Endodermal cell (in vitro differentiated cells): ENCODE data around the gene PAH. TPM values are rescaled to one million over a fixed set of nuclear protein-coding genes. Genes with fewer than 3 reads are reported as not detected.
A peak's percentile ranks its signal among the peaks of the same experiment; 100 is the strongest.

Source experiments
- DNase-seq: peaks from one replicate; pipeline ENCODE4 v3.0.0-alpha.2; 2017
- H3K27ac ChIP-seq: 2 replicates; pipeline ENCODE4 v1.5.1; 2013; ENCODE audit warnings: mild to moderate bottlenecking, low read depth, low read length, moderate library complexity
- H3K27me3 ChIP-seq: 2 replicates; pipeline ENCODE4 v1.6.1; 2013; ENCODE audit warnings: mild to moderate bottlenecking, low read length, moderate library complexity; ENCODE audit not compliant: insufficient read depth, control insufficient read depth, poor library complexity, severe bottlenecking
- H3K36me3 ChIP-seq: 2 replicates; pipeline ENCODE4 v1.7.0; 2013; ENCODE audit warnings: mild to moderate bottlenecking, low read length, moderate library complexity; ENCODE audit not compliant: control insufficient read depth, insufficient read depth
- H3K4me1 ChIP-seq: one replicate; pipeline ENCODE4 v1.7.0; 2013; ENCODE audit warnings: low read length; ENCODE audit not compliant: control insufficient read depth, insufficient read depth
- H3K4me3 ChIP-seq: 2 replicates; pipeline ENCODE4 v1.5.1; 2013; ENCODE audit warnings: mild to moderate bottlenecking, low read length, moderate library complexity
- H3K9ac ChIP-seq: 2 replicates; pipeline ENCODE4 v1.6.1; 2013; ENCODE audit warnings: mild to moderate bottlenecking, low read length, moderate library complexity; ENCODE audit not compliant: poor library complexity, severe bottlenecking; ENCODE audit errors: extremely low read depth
- H3K9me3 ChIP-seq: 2 replicates; pipeline ENCODE4 v1.6.1; 2013; ENCODE audit warnings: mild to moderate bottlenecking, low read length, moderate library complexity; ENCODE audit not compliant: control insufficient read depth
- H3K27ac Mint-ChIP-seq: 2 replicates; pipeline ENCODE4 v1.8.0; 2020; ENCODE audit warnings: mixed read lengths
- H3K27me3 Mint-ChIP-seq: 2 replicates; pipeline ENCODE4 v1.8.0; 2021; ENCODE audit warnings: mild to moderate bottlenecking, mixed read lengths; ENCODE audit not compliant: insufficient read depth
- H3K36me3 Mint-ChIP-seq: 2 replicates; pipeline ENCODE4 v1.8.0; 2020; ENCODE audit warnings: low read depth, mixed read lengths
- H3K4me1 Mint-ChIP-seq: 2 replicates; pipeline ENCODE4 v1.8.0; 2020; ENCODE audit warnings: mixed read lengths
- H3K4me3 Mint-ChIP-seq: 2 replicates; pipeline ENCODE4 v1.8.0; 2020; ENCODE audit warnings: mild to moderate bottlenecking, moderate library complexity, mixed read lengths
- H3K9me3 Mint-ChIP-seq: 2 replicates; pipeline ENCODE4 v1.8.0; 2020; ENCODE audit warnings: mild to moderate bottlenecking, mixed read lengths
- CTCF ChIP-seq: fragments of 200-600 bp; sonication (generic); conservative IDR thresholded peaks from 2 replicates; pipeline ENCODE4 v1.5.0; 2021; ENCODE audit warnings: antibody characterized with exemption, mild to moderate bottlenecking
- WGBS, 2 experiments: methylation state at CpG; one replicate each; pipeline versions ENCODE4 v1.1.5 to v1.1.7; 2013; ENCODE audit warnings: missing lambda C conversion rate in 2 of 2, mixed read lengths in 1 of 2; ENCODE audit not compliant: insufficient coverage in 1 of 2, insufficient read length in 1 of 2; 5-methylcytosine and 5-hydroxymethylcytosine counted together
- total RNA-seq, 2 donors: library from RNA; stranded (reverse); fragmentation: NEBNext Ultra II Directional in 1 of 2; extraction: Animal tissue kit (Norgen Biotek cat#: 25700) in 1 of 2; gene quantifications; 2 replicates in 1 of 2; 3 replicates in 1 of 2; pipeline ENCODE4 v1.2.1, GENCODE V29; 2021

PAH gene
- total RNA-seq, 2 donors from 2014 or later, result 1.5 to 1.9 TPM

GRCh38 chr12:102876883-102877282, 40.2 kb downstream of the PAH start:
- H3K4me1 ChIP-seq, result no peaks in the 10 kb centered on the region
- no peaks in the 10 kb centered on the region for H3K36me3 Mint-ChIP-seq
- H3K4me3 Mint-ChIP-seq, result no peak overlapping the region
- H3K27me3 ChIP-seq, result peaks cover 7% of the 10 kb centered on the region
- WGBS, 2 experiments, result 72 to 74% methylated on average over 3 to 6 of the region's 6 CpGs
- TF ChIP-seq CTCF, result peak; percentile 63
- no peaks in the 10 kb centered on the region for H3K4me1 Mint-ChIP-seq
- H3K36me3 ChIP-seq, result no peaks in the 10 kb centered on the region
- no peaks in the 10 kb centered on the region for H3K27me3 Mint-ChIP-seq
- H3K9me3 ChIP-seq, result no peaks in the 10 kb centered on the region
- no peaks in the 10 kb centered on the region for H3K9me3 Mint-ChIP-seq
- no peak overlapping the region for H3K9ac ChIP-seq
- H3K27ac Mint-ChIP-seq, result no peak overlapping the region
- H3K27ac ChIP-seq, result no peak overlapping the region
- DNase-seq, result peak; percentile 87
- no peak overlapping the region for H3K4me3 ChIP-seq

- no peak for DNase-seq
- H3K27me3 Mint-ChIP-seq, result no peaks in the 10 kb centered on the region
- no peaks in the 10 kb centered on the region for H3K4me1 Mint-ChIP-seq
- H3K9me3 Mint-ChIP-seq, result no peaks in the 10 kb centered on the region
- no peaks in the 10 kb centered on the region for H3K36me3 Mint-ChIP-seq
- H3K4me3 ChIP-seq, result no peak overlapping the region
- H3K4me3 Mint-ChIP-seq, result no peak overlapping the region
- H3K27ac ChIP-seq, result peak overlapping the region; percentile 54
- 85 to 93% methylated on average over 3 to 9 of the region's 9 CpGs for WGBS, 2 experiments
- TF ChIP-seq CTCF, result no peak
- H3K4me1 ChIP-seq, result no peaks in the 10 kb centered on the region
- H3K27ac Mint-ChIP-seq, result no peak overlapping the region
- no peaks in the 10 kb centered on the region for H3K36me3 ChIP-seq
- H3K9me3 ChIP-seq, result no peaks in the 10 kb centered on the region
- peaks cover 7% of the 10 kb centered on the region for H3K27me3 ChIP-seq
- no peak overlapping the region for H3K9ac ChIP-seq
Observed at GRCh38 chr12:102874819-102875218, 42.2 kb downstream of the PAH start.

DNA sequence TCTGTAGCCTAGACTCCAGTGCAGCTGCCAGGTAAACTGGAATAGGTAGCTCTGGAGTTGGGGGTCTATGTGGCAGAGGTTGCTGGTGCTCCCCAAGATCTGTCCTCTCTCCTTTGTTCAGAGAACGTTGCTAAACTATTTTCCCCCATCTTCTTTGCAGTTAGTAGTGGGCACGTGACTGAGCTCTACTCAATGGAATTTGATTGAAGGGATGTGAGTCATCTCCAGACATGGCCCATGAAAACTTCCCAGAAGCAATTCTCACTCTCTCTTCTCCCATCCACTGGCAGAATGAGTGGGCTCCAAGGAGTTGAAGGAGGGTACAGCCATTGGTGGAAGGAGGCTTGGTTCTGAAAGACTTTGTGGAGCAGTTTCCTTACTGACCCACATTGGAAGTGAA, 44.0 kb downstream of the PAH start:
- no peak for TF ChIP-seq CTCF
- no peaks in the 10 kb centered on the region for H3K9me3 Mint-ChIP-seq
- no peaks in the 10 kb centered on the region for H3K36me3 ChIP-seq
- no peaks in the 10 kb centered on the region for H3K36me3 Mint-ChIP-seq
- no peak overlapping the region for H3K4me3 Mint-ChIP-seq
- no peaks in the 10 kb centered on the region for H3K9me3 ChIP-seq
- WGBS, 2 experiments, result 60% methylated on average over 1 of the region's 2 CpGs; no CpG with 5 or more reads in 1 of the 2 experiments
- H3K27ac Mint-ChIP-seq, result no peak overlapping the region
- no peak for DNase-seq
- no peaks in the 10 kb centered on the region for H3K4me1 ChIP-seq
- no peak overlapping the region for H3K9ac ChIP-seq
- peaks cover 7% of the 10 kb centered on the region for H3K27me3 ChIP-seq
- no peaks in the 10 kb centered on the region for H3K4me1 Mint-ChIP-seq
- no peak overlapping the region for H3K4me3 ChIP-seq
- H3K27me3 Mint-ChIP-seq, result no peaks in the 10 kb centered on the region
- no peak overlapping the region for H3K27ac ChIP-seq
